Measurements from ENCODE around the gene PKDREJ.

DNA sequence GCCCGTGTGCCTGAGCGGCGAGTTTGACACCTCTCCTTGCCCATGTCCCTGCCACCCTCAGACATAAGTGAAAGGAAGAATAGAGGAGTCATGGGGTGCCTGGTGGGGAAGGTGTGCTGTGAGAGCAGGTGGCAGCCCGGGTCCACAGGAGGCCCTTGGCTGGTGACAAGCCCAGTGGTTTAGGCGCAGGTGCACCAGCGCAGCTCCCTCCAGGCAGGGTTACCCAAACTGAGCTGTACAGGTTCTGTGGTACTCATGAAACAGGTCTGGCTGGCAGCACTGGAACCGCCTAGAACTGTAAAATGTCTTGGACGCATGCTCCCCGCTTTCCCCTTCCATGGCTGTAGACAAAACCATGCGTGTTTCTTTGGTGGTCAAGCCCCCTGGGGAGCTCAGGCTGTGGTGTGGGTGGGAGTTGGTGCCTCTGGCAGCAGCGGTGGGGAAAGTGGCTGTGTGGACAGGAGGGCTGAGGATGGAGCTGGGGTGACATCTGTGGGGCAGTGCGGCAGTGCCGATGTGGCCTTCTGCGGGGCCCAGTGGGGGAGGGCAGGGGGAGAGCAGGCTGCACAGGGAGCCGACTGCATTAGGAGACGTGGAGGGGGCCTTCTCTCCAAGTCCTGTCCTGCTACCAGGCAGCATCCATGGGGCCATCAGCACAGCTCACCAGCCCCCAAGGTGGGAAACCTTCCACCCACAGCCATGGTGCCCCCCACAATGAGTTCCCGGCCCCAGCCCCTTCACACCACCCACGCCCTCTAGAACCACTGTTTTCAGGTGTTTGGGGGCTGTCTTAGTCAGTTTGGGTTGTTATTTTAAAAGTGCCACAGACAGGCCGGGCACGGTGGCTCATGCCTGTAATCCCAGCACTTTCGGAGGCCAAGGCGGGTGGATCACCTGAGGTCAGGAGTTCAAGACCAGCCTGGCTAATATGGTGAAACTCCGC is 28.0 kb upstream of the PKDREJ start:
- TF ChIP-seq, protein P1, sequence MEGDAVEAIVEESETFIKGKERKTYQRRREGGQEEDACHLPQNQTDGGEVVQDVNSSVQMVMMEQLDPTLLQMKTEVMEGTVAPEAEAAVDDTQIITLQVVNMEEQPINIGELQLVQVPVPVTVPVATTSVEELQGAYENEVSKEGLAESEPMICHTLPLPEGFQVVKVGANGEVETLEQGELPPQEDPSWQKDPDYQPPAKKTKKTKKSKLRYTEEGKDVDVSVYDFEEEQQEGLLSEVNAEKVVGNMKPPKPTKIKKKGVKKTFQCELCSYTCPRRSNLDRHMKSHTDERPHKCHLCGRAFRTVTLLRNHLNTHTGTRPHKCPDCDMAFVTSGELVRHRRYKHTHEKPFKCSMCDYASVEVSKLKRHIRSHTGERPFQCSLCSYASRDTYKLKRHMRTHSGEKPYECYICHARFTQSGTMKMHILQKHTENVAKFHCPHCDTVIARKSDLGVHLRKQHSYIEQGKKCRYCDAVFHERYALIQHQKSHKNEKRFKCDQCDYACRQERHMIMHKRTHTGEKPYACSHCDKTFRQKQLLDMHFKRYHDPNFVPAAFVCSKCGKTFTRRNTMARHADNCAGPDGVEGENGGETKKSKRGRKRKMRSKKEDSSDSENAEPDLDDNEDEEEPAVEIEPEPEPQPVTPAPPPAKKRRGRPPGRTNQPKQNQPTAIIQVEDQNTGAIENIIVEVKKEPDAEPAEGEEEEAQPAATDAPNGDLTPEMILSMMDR (IDR thresholded peaks at IDR 0.05; ENCODE audit: low read depth, low read length) = no peak
- TF ChIP-seq MYC (IDR thresholded peaks at IDR 0.05; ENCODE audit: low read depth, low read length) = no peak
